Measurements from ENCODE around the gene XAGE5. TPM values are rescaled to one million over a fixed set of nuclear protein-coding genes. Genes with fewer than 3 reads are reported as not detected.
"Not testable (repeated sequence)": the region's sequence is repeated elsewhere in the genome, so short reads cannot be mapped to it uniquely, and the experiment has no call there.

Gene XAGE5
- not detected for total RNA-seq
- not detected for polyA plus RNA-seq (ENCODE audit: insufficient read depth, low read depth, low replicate concordance)
- long read RNA-seq, donor 1, result 0 reads
- long read RNA-seq, donor 2, result 0 reads
- long read RNA-seq, donor 3, result 0 reads
- long read RNA-seq, donor 4, result 0 reads
- long read RNA-seq, donor 5, result 0 reads
- long read RNA-seq, donor 6, result 0 reads
- long read RNA-seq, donor 7, result 0 reads
- long read RNA-seq, donor 8, result 0 reads
- long read RNA-seq, donor 9, result 0 reads
- long read RNA-seq, donor 10, result 0 reads

- peaks cover 9% of the 10 kb centered on the region for H3K27me3 ChIP-seq (ENCODE audit: control insufficient read depth, insufficient read depth, low read length)
- H3K4me1 ChIP-seq (ENCODE audit: control insufficient read depth in 2 of 3, insufficient read depth in 2 of 3, low read depth in 1 of 3, low read length in 3 of 3), result no peaks in the 10 kb centered on the region
- FAIRE-seq, result no peak
Measured at GRCh38 chrX:52811065-52811625, at the start of gene XAGE5. XAGE5 (plus strand) TSS chrX:52811287; CDS start chrX:52812567, 1,280 bp downstream.

GRCh38 chrX:52765983-52766382, 45.1 kb upstream of the XAGE5 start:
- intact Hi-C loops (cut with DNase I); H3K27ac ChIP-seq (ENCODE audit: low read depth in 2 of 2, low read length in 2 of 2); H3K27me3 ChIP-seq (ENCODE audit: control insufficient read depth, insufficient read depth, low read length); FAIRE-seq; H3K4me1 ChIP-seq (ENCODE audit: control insufficient read depth in 2 of 3, insufficient read depth in 2 of 3, low read depth in 1 of 3, low read length in 3 of 3); H3K36me3 ChIP-seq (ENCODE audit: control insufficient read depth in 2 of 3, insufficient read depth in 3 of 3, low read length in 3 of 3); H3K9me3 ChIP-seq (ENCODE audit: control insufficient read depth in 2 of 3, insufficient read depth in 1 of 3, low read length in 3 of 3); DNase-seq; H3K9ac ChIP-seq (ENCODE audit: low read length in 3 of 3); H3K4me3 ChIP-seq (ENCODE audit: low read length in 3 of 3): not testable (repeated sequence)

More at GRCh38 chrX:52811065-52811625, at the start of gene XAGE5:
- Histone ChIP-seq H3K27ac (ENCODE audit: low read depth in 2 of 2, low read length in 2 of 2) (no peak within 1 kb of the TSS), H3K9me3 (ENCODE audit: control insufficient read depth in 2 of 3, insufficient read depth in 1 of 3, low read length in 3 of 3) (no peaks in the 10 kb centered on the region), H3K9ac (ENCODE audit: low read length in 3 of 3) (no peak within 1 kb of the TSS), H3K4me3 (ENCODE audit: low read length in 3 of 3) (no peak within 1 kb of the TSS), H3K36me3 (ENCODE audit: control insufficient read depth in 2 of 3, insufficient read depth in 3 of 3, low read length in 3 of 3) (no peaks in the 10 kb centered on the region)
- DNase-seq, result no peak
- intact Hi-C loops (cut with DNase I), result no loop called here
- TF ChIP-seq CTCF (IDR thresholded peaks at IDR 0.05; ENCODE audit: borderline replicate concordance, extremely low read depth, insufficient read depth), result no peak

GRCh38 chrX:52773504-52773903, 37.6 kb upstream of the XAGE5 start:
- H3K27ac ChIP-seq (ENCODE audit: low read depth in 2 of 2, low read length in 2 of 2); H3K27me3 ChIP-seq (ENCODE audit: control insufficient read depth, insufficient read depth, low read length); H3K36me3 ChIP-seq (ENCODE audit: control insufficient read depth in 2 of 3, insufficient read depth in 3 of 3, low read length in 3 of 3); FAIRE-seq; H3K4me3 ChIP-seq (ENCODE audit: low read length in 3 of 3); intact Hi-C loops (cut with DNase I); H3K9ac ChIP-seq (ENCODE audit: low read length in 3 of 3); H3K9me3 ChIP-seq (ENCODE audit: control insufficient read depth in 2 of 3, insufficient read depth in 1 of 3, low read length in 3 of 3); DNase-seq; H3K4me1 ChIP-seq (ENCODE audit: control insufficient read depth in 2 of 3, insufficient read depth in 2 of 3, low read depth in 1 of 3, low read length in 3 of 3): not testable (repeated sequence)

- intact Hi-C loops (cut with DNase I); FAIRE-seq; H3K27ac ChIP-seq (ENCODE audit: low read depth in 2 of 2, low read length in 2 of 2); H3K9me3 ChIP-seq (ENCODE audit: control insufficient read depth in 2 of 3, insufficient read depth in 1 of 3, low read length in 3 of 3); H3K27me3 ChIP-seq (ENCODE audit: control insufficient read depth, insufficient read depth, low read length); DNase-seq; H3K36me3 ChIP-seq (ENCODE audit: control insufficient read depth in 2 of 3, insufficient read depth in 3 of 3, low read length in 3 of 3); H3K4me3 ChIP-seq (ENCODE audit: low read length in 3 of 3); H3K4me1 ChIP-seq (ENCODE audit: control insufficient read depth in 2 of 3, insufficient read depth in 2 of 3, low read depth in 1 of 3, low read length in 3 of 3); H3K9ac ChIP-seq (ENCODE audit: low read length in 3 of 3): not testable (repeated sequence)
Measured at GRCh38 chrX:52797327-52797726, 13.8 kb upstream of the XAGE5 start, which contains the start of gene SPANXN5. SPANXN5 (minus strand) TSS chrX:52797427; CDS start chrX:52797348, 79 bp downstream.

- H3K4me3 ChIP-seq (ENCODE audit: low read length in 3 of 3); H3K27ac ChIP-seq (ENCODE audit: low read depth in 2 of 2, low read length in 2 of 2); H3K9me3 ChIP-seq (ENCODE audit: control insufficient read depth in 2 of 3, insufficient read depth in 1 of 3, low read length in 3 of 3); H3K9ac ChIP-seq (ENCODE audit: low read length in 3 of 3); H3K36me3 ChIP-seq (ENCODE audit: control insufficient read depth in 2 of 3, insufficient read depth in 3 of 3, low read length in 3 of 3); DNase-seq; H3K4me1 ChIP-seq (ENCODE audit: control insufficient read depth in 2 of 3, insufficient read depth in 2 of 3, low read depth in 1 of 3, low read length in 3 of 3); H3K27me3 ChIP-seq (ENCODE audit: control insufficient read depth, insufficient read depth, low read length); intact Hi-C loops (cut with DNase I); FAIRE-seq: not testable (repeated sequence)
Measured at GRCh38 chrX:52804876-52805275, 6.2 kb upstream of the XAGE5 start.

All from kidney (tissue), 22 donors.